GM18867 (cell line): ENCODE results near the gene PPP2R3A.

Experiments used
- ATAC-seq: cut with Tn5 transposase; IDR thresholded peaks from one replicate; pipeline ENCODE4 v1.9.1; 2021; ENCODE audit warnings: mild to moderate bottlenecking, moderate library complexity; ENCODE audit not compliant: unreplicated experiment

Gene PPP2R3A

GRCh38 chr3:135970506-135971116 lies 5.1 kb downstream of the PPP2R3A start:
- ATAC-seq: no peak

- ATAC-seq: no peak
Observed at GRCh38 chr3:135973841-135974240, 8.3 kb downstream of the PPP2R3A start.

- ATAC-seq: no peak
Observed at GRCh38 chr3:135975053-135975452, 9.5 kb downstream of the PPP2R3A start.

GRCh38 chr3:135975536-135975935 lies 10.0 kb downstream of the PPP2R3A start:
- ATAC-seq: no peak

- ATAC-seq: no peak
Observed at GRCh38 chr3:135980343-135980742, 14.8 kb downstream of the PPP2R3A start.

GRCh38 chr3:135981701-135982403 lies 16.3 kb downstream of the PPP2R3A start:
- ATAC-seq: no peak

- ATAC-seq: no peak
Observed at GRCh38 chr3:135982404-135982761, 16.9 kb downstream of the PPP2R3A start.

GRCh38 chr3:135982922-135983581 lies 17.5 kb downstream of the PPP2R3A start:
- ATAC-seq: no peak

- no peak for ATAC-seq
Observed at GRCh38 chr3:135987661-135988060, 22.1 kb downstream of the PPP2R3A start.

- ATAC-seq: no peak
Observed at GRCh38 chr3:135989242-135989641, 23.7 kb downstream of the PPP2R3A start.

GRCh38 chr3:135990903-135991302 lies 25.4 kb downstream of the PPP2R3A start:
- no peak for ATAC-seq

GRCh38 chr3:135991621-135992020 lies 26.1 kb downstream of the PPP2R3A start:
- ATAC-seq: no peak

GRCh38 chr3:135992072-135992471 lies 26.5 kb downstream of the PPP2R3A start:
- ATAC-seq: no peak

GRCh38 chr3:135994708-135995337 lies 29.3 kb downstream of the PPP2R3A start:
- no peak for ATAC-seq

- no peak for ATAC-seq
Observed at GRCh38 chr3:135995766-135996165, 30.2 kb downstream of the PPP2R3A start.

- ATAC-seq: no peak
Observed at GRCh38 chr3:135997554-135998320, 32.2 kb downstream of the PPP2R3A start.

GRCh38 chr3:136008221-136008620 lies 42.7 kb downstream of the PPP2R3A start:
- no peak for ATAC-seq

- ATAC-seq: no peak
Observed at GRCh38 chr3:136008732-136009470, 43.4 kb downstream of the PPP2R3A start.

GRCh38 chr3:136018876-136019275 lies 53.3 kb downstream of the PPP2R3A start:
- no peak for ATAC-seq

- no peak for ATAC-seq
Observed at GRCh38 chr3:136021803-136022202, 56.3 kb downstream of the PPP2R3A start.
